Femur (tissue), 1 donor: ENCODE data around the gene C1QL3.

Source experiments
- DNase-seq: peaks from one replicate; pipeline ENCODE4 v3.0.0-alpha.2; 2017

The C1QL3 gene

DNA sequence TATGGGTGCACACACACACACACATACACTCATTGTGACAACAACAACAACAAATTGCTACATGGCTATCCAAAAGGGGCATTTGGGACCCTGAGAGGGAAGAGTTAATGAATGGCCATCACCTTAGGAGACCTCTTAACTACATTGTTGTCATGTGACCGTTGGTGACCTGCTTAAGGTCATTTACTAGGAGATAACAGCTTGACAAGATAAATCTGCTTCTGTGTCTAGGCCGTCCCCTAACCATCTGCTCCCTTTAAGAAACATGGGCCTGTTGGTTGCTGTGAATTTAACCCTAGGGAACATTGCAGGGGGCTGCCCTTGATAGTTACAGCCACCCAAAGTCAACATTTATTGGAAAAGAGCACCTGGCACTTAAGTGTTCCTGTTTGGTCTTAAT is 29.7 kb downstream of the C1QL3 start:
- no peak for DNase-seq

DNA sequence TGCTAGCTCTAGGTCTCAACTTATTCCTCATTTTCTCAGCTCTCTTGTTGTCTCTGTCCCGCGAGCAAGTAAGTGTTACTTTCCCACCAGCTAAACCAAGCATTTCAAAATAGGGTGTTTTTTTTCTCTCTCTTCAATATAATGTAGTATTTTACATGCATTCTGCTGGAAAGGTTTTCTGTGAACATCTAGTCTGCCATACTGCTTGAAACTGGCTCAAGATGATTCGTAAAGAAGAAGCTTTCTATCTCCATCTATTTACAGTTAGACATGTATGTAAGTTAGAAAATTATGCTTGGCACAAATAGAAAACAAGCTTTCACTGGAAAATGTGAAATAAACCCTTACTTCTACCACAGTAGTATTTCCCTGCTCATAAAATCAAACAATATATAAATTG is 31.2 kb downstream of the C1QL3 start:
- DNase-seq, result no peak

DNA sequence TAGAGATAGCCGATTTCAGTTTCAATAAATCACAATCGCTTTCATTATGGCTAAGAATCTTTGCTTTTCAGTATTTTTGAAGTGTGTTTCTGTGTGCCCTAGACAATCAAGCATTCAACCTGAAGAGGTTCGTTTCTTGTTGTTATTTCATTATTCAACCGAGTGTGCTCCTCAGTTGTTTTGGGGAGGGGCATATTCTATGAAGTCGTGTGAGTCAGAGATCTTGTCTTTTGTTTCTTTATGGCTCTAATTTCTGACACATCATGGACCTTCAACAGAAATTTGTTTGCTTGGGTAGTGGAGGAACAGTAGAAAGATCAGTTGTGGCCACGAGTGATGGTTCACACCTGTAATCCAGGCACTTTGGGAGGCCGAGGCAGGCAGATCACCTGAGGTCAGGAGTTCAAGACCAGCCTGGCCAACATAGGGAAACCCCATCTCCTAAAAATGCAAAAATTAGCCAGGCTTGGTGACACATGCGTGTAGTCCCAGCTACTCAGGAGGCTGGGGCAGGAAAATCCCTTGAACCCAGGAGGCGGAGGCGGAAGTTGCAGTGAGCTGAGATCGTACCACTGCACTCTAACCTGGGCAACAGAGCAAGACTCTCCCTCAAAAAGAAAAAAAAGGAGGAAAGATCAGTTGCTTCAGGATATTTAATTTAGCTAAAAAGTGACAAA is 38.3 kb downstream of the C1QL3 start:
- DNase-seq, result no peak

DNA sequence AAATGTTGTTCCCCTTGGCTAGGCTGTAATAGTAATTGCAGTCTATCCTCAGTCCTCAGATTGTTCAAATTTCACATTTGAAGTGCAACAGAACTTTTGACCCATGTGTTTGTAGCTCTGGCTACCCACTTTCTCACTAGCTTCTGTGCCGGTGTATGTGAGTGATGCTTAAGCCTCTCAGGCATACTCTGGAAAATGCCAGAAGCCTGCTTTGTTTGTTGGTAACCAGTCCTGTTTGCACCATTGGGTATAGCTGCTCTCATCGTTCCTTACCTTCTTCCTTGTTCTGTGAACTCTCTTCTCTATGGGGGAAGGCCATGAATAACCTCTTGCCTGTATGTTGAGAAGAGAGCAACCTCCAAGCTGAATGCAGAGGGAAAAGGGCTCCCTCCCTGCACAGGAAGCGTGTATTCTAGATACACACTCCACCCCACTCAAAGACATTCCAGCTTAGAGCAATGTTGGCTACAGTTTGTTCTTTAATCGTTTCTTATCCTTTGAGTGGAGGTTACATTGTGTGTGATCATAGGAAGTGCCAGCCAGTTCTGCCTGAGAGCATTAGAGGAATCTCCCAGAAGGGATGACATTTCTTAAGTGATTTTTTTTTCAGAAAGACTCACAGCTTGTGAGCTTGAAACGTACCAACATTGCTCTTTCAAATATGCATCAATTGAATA is 40.5 kb downstream of the C1QL3 start:
- DNase-seq, result no peak

DNA sequence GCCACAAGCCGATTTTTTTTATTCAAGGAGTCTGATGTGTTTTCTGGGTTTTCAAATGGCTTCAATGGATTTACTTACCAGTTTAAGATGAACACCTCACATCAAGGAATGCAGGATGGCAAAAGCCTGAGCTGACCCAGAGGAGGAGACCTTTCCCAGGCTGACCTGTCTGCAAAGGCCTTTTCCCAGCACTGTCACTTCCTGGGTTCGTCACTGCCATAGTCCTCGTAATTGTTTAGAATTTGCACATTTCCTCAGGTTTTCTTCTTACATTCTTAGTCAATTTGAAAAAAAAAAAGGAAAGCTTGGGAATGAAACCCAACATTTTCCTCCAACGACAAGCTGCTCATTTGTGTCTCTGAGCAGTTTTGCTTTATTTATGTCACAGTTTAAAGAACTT is 42.9 kb downstream of the C1QL3 start:
- no peak for DNase-seq

DNA sequence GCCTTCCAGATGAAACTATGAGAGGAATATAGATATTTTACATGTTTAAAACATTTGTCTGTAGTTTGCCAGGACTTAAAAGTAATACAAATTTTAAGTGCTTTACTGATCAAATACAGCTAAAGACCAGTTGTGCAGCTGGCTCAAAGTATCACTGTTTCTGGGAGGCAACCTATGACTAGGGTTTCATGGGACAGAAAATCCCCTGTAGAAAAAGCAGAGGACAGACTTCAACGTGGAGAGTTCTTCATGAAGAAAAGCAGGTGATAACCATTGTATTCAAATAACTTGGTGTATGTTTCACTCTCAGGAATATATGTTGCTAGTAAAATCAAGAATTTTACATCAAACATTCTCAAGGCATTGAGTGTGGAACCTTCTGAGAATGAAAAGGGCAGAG is 43.9 kb downstream of the C1QL3 start:
- no peak for DNase-seq

DNA sequence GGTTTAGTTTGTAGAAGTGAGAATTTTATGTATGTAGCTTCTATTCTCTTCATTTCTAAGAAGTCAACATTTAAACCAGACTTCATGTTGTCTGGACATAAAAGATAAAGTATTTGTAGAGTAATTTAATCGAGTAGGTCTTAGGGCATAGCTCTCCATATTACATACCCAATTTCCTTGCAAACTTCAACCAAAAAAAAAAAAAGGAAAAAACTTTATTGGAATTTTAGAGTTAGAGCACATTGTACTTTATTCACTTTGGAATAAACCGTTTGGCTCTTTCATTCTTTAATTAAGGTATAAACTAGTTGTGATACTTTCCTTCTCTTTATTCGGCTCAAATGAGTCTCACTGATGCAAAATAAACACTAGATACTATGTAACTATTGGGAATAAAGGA is 48.9 kb downstream of the C1QL3 start:
- no peak for DNase-seq

DNA sequence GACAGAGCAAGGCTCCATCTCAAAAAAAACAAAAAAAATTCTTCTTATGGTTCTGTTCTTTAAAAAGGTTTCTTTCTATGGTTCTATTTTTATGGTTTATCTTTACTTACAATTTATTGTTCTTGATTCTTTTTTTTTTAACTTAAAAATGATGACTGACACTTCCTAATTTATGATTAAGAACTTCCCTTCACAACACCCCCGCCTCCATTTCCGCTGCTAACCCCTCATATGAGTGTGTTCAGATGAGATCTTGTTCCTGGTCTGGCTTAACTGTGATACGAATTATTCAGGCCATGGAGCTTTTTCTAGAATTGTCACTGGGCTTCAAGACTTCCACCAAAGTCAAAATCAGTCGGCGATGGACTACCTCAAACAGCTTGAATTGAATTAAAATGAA is 50.9 kb downstream of the C1QL3 start:
- DNase-seq, result no peak

DNA sequence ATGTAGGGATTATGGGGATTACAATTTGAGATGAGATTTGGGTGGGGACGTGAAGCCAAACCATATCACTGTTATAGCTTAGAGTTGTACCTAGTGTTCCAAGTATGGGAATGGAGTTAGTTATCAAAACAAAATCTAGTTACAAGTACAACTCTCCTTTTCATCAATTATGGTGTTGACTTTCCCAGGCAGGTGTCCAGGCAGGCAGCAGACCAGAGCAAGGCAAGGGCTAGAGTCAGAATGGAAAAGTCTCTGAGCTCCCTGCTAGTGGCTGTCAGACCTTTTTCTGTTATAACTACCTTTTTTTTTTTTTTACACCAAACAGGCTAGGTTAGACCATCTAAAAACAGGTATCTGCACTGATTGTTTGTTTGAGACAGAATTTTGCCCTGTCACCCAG is 55.7 kb downstream of the C1QL3 start:
- no peak for DNase-seq
